ENCODE measurements around the gene PHF1.

Gene PHF1

DNA sequence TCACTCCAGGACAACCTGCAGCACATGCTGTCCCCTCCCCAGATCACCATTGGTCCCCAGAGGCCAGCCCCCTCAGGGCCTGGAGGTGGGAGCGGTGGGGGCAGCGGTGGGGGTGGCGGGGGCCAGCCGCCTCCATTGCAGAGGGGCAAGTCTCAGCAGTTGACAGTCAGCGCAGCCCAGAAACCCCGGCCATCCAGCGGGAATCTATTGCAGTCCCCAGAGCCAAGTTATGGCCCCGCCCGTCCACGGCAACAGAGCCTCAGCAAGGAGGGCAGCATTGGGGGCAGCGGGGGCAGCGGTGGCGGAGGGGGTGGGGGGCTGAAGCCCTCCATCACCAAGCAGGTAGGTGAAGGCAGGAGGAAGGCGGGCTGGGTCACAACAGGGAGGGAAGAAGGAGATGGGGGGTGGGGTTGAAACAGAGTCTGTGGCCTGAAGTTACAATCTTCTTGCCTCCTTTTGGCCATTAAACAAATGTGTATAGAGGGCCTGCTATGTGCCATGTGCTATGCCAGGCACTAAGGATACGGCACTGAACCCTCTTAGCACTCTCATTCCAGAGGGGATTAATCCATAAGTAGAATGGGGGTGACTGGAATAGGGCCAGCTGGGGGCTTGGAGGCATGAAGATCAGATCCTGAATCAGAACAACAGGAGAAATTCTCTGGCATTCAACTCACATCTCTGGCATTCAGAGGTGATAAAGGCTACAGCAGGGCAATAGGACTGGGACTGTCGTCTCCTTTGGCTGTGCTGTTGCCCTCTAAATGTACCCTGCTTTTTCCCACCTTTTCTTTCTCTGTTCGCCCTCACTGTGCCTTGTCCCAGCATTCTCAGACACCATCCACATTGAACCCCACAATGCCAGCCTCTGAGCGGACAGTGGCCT, 33.0 kb downstream of the PHF1 start:
- H3K4me1 ChIP-seq (ENCODE audit: insufficient read depth, low read length, severe bottlenecking) = no peaks in the 10 kb centered on the region
- no peaks in the 10 kb centered on the region for H3K9me3 ChIP-seq (ENCODE audit: low read length)
- H4K20me1 ChIP-seq (ENCODE audit: insufficient read depth, low read length) = no peaks in the 10 kb centered on the region
- no peak overlapping the region for H3K4me2 ChIP-seq (ENCODE audit: low read length)
- no peak overlapping the region for H3K27ac ChIP-seq (ENCODE audit: low read depth, low read length, poor library complexity, severe bottlenecking)
- H3K9ac ChIP-seq (ENCODE audit: low read length) = no peak overlapping the region
- no peak for TF ChIP-seq EZH2 (IDR thresholded peaks at IDR 0.05; ENCODE audit: borderline replicate concordance, low read length)
- no peak for TF ChIP-seq CTCF (IDR thresholded peaks at IDR 0.05; ENCODE audit: low read length)
- no peak overlapping the region for H3K4me3 ChIP-seq (ENCODE audit: low read depth, low read length, poor library complexity, severe bottlenecking)
- H2AFZ ChIP-seq (ENCODE audit: low read length) = no peak overlapping the region
- no peaks in the 10 kb centered on the region for H3F3A ChIP-seq (ENCODE audit: insufficient read depth, low read length)
- H3K27me3 ChIP-seq (ENCODE audit: insufficient read depth, low read length) = no peaks in the 10 kb centered on the region
- H3K9me2 ChIP-seq (ENCODE audit: low read depth, low read length) = no peaks in the 10 kb centered on the region
- H3K36me3 ChIP-seq (ENCODE audit: insufficient read depth, low read length) = peaks cover 15% of the 10 kb centered on the region
- H3K79me2 ChIP-seq (ENCODE audit: insufficient read depth, low read length) = no peaks in the 10 kb centered on the region

DNA sequence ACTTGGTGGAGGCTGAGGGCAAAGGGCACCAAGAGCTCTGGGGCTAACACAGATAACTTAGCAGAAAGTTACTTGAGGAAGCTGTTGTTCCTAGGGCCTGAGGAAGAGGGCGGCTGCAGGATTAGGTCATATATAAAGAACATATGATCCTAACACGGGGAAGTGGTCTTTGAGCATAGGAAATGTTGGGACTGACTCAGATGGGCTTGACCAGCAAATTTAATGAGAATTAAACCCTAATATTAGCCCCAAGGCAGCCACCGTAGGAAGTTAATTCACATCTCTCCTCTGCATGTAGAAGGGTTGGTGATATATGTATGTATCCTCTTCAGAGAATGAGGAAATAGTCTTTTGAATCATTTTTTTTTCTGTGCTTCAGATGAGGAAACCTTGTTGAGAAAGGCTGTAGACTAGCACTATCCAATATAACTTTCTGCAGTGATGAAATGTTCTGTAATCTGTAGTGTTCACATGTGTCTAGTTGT, 34.3 kb downstream of the PHF1 start:
- Histone ChIP-seq H3K36me3 (ENCODE audit: insufficient read depth, low read length) (peaks cover 14% of the 10 kb centered on the region; the same call in 1 of the 2 replicates), H3K9me3 (ENCODE audit: low read length) (no peaks in the 10 kb centered on the region), H3K4me1 (ENCODE audit: insufficient read depth, low read length, severe bottlenecking) (no peaks in the 10 kb centered on the region), H2AFZ (ENCODE audit: low read length) (no peak overlapping the region), H3K9ac (ENCODE audit: low read length) (no peak overlapping the region), H3K9me2 (ENCODE audit: low read depth, low read length) (no peaks in the 10 kb centered on the region), H3K4me3 (ENCODE audit: low read depth, low read length, poor library complexity, severe bottlenecking) (no peak overlapping the region), H3K79me2 (ENCODE audit: insufficient read depth, low read length) (no peaks in the 10 kb centered on the region), H3K4me2 (ENCODE audit: low read length) (no peak overlapping the region), H4K20me1 (ENCODE audit: insufficient read depth, low read length) (no peaks in the 10 kb centered on the region), H3K27ac (ENCODE audit: low read depth, low read length, poor library complexity, severe bottlenecking) (no peak overlapping the region), H3K27me3 (ENCODE audit: insufficient read depth, low read length) (no peaks in the 10 kb centered on the region), H3F3A (ENCODE audit: insufficient read depth, low read length) (no peaks in the 10 kb centered on the region)
- TF ChIP-seq CTCF (IDR thresholded peaks at IDR 0.05; ENCODE audit: low read length) (no peak), EZH2 (IDR thresholded peaks at IDR 0.05; ENCODE audit: borderline replicate concordance, low read length) (no peak)

DNA sequence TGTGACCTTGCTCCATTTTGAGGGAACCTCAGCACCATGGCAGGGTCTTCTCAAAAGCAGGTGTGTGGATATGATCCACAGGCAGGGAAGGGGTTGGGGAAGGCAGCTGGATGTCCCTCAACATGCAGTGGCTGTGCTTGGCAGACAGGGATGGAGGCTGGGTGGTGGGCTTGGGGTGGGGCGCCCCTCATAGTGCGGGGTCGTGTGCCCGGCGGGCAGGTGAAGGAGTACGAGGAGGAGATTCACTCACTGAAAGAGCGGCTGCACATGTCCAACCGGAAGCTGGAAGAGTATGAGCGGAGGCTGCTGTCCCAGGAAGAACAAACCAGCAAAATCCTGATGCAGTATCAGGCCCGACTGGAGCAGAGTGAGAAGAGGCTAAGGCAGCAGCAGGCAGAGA, 35.5 kb downstream of the PHF1 start:
- Histone ChIP-seq H3K79me2 (ENCODE audit: insufficient read depth, low read length) (no peaks in the 10 kb centered on the region), H3K27me3 (ENCODE audit: insufficient read depth, low read length) (no peaks in the 10 kb centered on the region), H3K27ac (ENCODE audit: low read depth, low read length, poor library complexity, severe bottlenecking) (no peak overlapping the region), H4K20me1 (ENCODE audit: insufficient read depth, low read length) (no peaks in the 10 kb centered on the region), H3K36me3 (ENCODE audit: insufficient read depth, low read length) (peaks cover 10% of the 10 kb centered on the region; the same call in 1 of the 2 replicates), H2AFZ (ENCODE audit: low read length) (no peak overlapping the region), H3K9ac (ENCODE audit: low read length) (no peak overlapping the region), H3K4me1 (ENCODE audit: insufficient read depth, low read length, severe bottlenecking) (no peaks in the 10 kb centered on the region), H3F3A (ENCODE audit: insufficient read depth, low read length) (no peaks in the 10 kb centered on the region), H3K9me3 (ENCODE audit: low read length) (no peaks in the 10 kb centered on the region), H3K4me3 (ENCODE audit: low read depth, low read length, poor library complexity, severe bottlenecking) (no peak overlapping the region), H3K9me2 (ENCODE audit: low read depth, low read length) (no peaks in the 10 kb centered on the region), H3K4me2 (ENCODE audit: low read length) (no peak overlapping the region)
- TF ChIP-seq CTCF (IDR thresholded peaks at IDR 0.05; ENCODE audit: low read length) (no peak), EZH2 (IDR thresholded peaks at IDR 0.05; ENCODE audit: borderline replicate concordance, low read length) (no peak)

Measured in OCI-LY1 (cell line).